GM21526 (cell line): ENCODE data around the gene DNAJC4.
A peak's percentile ranks its signal among the peaks of the same experiment; 100 is the strongest.

Experiments used
- ATAC-seq: cut with Tn5 transposase; IDR thresholded peaks from one replicate; pipeline ENCODE4 v1.9.1; 2021; ENCODE audit warnings: moderate library complexity; ENCODE audit not compliant: unreplicated experiment, low FRiP score

DNAJC4 gene

DNA sequence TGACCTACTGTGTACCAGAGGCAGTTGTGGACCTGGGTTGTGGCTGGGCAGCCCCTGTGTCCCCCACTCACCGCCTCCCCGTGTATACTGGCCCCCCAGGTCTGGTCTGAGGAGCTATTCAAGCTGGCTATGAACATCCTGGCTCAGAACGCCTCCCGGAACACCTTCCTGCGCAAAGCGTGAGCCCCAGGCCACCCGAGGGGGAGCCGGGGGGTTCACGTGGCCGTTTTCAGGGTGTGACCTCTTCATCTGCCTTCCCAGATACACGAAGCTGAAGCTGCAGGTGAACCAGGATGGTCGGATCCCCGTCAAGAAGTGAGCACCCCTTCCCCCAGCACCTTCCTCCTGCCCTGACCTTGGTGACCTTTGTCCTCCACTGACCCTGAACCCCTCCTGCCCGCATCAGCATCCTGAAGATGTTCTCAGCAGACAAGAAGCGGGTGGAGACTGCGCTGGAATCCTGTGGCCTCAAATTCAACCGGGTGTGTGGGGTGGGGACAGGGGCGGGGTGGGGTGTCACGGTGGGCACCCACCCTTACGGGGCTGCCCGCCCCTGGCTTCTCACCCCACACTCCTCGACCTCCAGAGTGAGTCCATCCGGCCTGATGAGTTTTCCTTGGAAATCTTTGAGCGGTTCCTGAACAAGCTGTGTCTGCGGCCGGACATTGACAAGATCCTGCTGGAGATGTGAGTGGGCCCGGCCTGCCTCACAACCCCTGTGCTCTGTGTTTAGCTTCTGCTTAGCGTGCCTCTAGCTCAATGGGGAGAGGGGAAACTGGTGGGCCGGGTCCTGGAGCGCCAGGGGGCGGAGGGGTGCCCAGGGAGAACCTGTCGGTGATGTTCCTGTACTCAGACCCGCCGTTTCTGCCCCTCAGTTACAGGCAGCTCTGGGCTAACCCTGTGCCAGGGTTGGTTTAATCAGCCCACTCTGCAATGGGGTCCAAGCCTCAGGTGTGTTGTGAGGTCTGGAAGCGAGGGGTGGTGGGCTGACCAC, 25.1 kb downstream of the DNAJC4 start:
- ATAC-seq: no peak

DNA sequence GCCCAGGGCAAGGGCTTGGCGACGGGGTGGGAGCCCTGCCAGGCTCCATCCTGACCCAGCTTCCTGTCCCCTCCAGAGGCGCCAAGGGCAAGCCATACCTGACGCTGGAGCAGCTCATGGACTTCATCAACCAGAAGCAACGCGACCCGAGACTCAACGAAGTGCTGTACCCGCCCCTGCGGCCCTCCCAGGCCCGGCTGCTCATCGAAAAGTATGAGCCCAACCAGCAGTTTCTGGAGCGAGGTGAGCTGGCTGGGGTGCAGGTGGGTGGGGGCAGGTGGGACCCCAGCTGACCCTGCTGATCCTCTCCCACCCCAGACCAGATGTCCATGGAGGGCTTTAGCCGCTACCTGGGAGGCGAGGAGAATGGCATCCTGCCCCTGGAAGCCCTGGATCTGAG, 26.0 kb downstream of the DNAJC4 start:
- ATAC-seq: no peak

DNA sequence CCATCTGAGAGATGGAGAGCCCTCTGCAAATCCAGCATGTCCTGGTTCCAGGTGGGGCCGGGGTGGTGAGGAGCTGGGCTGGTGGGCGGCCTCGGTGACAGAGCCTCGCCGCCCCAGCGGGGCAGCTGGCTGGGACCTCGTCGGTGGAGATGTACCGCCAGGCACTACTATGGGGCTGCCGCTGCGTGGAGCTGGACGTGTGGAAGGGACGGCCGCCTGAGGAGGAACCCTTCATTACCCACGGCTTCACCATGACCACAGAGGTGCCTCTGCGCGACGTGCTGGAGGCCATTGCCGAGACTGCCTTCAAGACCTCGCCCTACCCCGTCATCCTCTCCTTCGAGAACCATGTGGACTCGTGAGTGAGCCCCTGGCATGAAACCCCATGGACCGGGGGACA, 28.0 kb downstream of the DNAJC4 start:
- ATAC-seq: no peak

DNA sequence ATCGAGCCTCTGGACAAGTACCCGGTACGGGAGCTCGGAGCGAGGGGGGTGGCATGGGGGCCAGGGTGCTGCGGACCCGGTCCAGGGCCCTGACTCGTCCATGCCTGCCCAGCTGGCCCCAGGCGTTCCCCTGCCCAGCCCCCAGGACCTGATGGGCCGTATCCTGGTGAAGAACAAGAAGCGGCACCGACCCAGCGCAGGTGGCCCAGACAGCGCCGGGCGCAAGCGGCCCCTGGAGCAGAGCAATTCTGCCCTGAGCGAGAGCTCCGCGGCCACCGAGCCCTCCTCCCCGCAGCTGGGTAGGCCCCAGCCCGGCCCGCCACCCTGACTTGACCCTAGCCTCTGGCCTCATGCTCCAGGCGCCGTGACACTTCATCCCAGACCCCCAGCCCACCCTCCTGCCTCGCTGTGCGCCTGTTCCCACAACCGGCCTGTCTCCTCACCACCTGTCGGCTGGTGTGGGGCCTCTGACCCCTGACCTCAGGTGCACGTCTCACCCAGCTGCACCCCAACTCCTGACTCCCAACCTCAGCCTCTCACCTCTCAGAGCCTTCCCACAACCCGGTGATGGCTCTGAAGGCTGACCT, 28.7 kb downstream of the DNAJC4 start:
- ATAC-seq: no peak

DNA sequence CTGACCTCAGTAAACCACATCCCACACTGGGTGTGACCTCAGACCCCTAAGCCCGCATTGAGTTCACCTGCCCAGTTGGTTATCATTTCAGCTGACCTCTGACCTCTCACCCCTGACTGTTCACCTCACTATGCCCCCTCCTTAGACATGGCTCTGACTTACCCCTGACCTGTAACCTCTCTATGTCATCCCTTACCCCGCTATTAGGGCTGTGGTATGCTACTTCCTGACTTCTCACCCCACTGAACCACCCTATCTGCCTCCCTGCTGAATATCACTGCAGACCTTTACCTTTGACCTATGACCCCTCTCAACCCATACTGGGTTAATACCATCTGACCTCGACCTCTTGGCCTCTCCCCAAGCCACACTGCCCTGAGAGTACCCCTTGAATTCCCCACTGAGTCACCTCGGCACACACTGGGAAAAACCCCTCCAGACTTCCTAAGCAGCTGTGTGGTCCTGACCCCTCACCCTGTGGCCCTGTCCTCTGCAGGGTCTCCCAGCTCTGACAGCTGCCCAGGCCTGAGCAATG, 29.3 kb downstream of the DNAJC4 start:
- ATAC-seq: no peak

DNA sequence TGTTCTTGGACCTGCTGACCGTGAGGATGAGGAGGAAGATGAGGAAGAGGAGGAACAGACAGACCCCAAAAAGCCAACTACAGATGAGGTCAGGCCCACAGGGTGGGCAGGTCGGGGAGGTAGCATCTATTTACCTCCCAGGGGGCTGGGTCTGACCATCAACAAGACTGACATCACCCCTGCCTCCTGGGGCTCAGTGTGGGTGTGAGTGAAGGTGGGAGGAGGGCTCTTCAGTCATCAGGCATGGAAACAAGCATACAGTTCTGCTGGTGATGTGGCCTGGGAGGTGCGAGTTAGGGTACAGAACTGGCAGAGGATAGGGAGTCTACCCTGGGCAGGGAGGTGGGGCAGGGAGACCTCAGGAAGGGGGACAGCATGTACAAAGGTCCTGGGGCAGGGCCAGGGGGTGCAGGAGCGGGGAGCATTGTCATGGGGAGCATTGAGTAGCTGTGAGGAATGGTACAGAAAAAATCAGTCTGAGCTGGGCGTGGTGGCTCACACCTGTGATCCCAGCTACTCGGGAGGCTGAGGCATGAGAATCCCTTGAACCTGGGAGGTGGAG, 29.9 kb downstream of the DNAJC4 start:
- no peak for ATAC-seq

DNA sequence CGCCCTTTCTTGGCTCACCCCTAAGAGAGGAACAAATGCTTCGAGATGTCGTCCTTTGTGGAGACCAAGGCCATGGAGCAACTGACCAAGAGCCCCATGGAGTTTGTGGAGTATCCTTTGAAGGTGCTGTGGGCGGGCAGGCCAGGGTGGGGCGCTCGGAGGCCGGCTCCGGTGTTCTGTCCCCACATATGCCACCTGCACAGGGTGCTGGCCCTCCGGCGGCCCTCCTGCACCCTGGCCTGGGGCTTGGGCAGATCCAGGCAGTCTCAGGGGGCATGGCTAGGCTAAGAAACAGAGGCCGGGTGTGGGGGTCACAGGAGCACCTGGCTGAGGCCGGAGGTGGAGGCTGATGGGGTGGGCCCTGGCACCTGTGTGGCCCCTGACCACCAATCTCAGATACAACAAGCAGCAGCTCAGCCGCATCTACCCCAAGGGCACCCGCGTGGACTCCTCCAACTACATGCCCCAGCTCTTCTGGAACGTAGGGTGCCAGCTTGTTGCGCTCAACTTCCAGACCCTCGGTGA, 31.3 kb downstream of the DNAJC4 start:
- no peak for ATAC-seq

DNA sequence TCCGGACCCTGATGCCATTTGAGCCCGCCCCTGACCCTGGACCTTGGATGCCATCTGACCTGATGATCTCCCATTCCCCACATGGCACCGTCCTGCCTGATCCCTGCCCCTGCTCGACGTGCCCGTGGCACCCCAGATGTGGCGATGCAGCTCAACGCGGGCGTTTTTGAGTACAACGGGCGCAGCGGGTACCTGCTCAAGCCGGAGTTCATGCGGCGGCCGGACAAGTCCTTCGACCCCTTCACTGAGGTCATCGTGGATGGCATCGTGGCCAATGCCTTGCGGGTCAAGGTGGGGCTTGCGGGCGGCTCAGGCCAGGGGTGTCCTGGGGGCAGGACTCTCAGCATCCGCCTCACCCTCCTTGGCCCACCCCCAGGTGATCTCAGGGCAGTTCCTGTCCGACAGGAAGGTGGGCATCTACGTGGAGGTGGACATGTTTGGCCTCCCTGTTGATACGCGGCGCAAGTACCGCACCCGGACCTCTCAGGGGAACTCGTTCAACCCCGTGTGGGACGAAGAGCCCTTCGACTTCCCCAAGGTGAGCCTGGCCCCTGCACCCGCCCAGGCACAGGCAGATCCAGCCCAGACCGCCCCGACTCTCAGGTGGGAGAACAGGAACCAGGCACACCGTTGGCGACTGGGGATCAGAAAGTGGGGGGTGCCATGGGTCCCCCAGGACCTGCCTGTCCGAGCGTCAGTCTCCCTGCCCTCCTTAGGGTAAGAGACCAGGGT, 32.1 kb downstream of the DNAJC4 start:
- no peak for ATAC-seq

DNA sequence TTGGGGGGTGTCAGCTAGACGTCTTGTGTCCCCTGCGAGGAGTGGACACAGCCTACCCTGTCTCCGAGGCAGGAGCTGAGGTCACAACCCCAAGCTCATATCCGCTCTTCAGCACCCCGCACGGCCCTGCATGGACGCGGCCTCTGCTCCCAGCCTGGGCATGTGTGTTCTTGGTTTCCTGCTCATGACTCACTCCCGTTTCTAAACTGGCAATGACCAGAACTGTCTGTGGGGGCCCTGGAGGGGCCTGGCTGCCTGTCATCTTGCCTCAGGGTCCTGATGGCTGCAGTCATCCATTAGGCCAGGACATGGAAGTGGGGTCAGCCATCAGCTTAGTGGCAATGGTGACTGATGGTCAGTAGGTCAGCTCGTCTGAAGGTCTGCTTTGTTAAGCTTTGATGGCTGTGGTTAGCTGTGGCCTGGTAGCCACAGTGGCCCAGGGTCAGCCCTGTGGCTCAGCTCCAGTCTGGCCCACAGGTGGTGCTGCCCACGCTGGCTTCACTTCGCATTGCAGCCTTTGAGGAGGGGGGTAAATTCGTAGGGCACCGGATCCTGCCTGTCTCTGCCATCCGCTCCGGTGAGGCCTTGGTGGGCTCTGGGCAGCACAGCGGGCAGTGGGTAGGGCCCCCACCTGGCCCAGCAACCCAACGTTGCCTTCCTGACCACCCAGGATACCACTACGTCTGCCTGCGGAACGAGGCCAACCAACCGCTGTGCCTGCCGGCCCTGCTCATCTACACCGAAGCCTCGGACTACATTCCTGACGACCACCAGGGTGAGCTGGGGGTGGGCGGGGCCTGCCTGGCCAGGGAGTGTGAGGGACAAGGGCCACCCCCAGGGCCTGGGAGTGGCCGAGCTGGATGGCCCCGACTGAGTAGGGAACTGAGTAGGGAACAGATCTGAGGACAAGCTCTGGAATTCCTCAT, 32.9 kb downstream of the DNAJC4 start:
- no peak for ATAC-seq

DNA sequence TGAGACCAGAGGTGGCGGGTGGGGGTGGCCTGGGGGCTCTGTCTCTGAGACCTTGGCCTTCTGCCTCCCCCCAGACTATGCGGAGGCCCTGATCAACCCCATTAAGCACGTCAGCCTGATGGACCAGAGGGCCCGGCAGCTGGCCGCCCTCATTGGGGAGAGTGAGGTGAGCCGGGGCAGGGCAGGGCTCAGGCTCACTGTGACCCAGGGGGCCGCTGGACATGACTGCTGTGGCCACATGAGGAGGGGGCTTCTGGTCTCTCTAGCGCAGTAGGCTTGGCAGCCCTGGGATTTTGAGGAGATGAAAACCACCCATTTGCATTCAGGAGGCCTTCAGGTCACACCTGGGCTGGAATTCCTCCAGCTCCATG, 33.6 kb downstream of the DNAJC4 start:
- ATAC-seq: no peak

DNA sequence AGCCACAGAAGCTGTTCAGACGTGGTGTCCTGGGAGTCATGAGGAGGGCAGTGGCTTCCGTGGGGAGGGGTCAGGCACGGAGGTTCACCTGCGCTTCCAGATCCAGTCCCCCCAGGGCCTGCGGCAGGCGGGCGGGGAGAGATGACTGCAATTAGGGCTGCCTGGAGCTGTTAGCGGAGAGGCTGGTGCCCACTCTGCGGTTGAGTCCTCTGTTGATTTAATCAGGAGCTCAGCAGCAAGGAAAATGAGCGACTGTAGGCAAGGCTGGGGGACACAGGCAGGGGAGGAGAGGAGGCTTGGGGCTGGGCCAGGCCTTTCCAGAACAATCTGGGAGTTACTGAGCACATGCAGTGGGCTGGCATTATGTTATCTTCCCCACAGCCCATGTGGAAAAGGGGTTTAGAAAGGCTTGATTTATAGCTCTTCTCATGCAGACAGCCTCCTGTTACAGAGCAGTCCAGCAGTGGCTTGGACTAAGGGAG, 34.1 kb downstream of the DNAJC4 start:
- ATAC-seq: no peak

DNA sequence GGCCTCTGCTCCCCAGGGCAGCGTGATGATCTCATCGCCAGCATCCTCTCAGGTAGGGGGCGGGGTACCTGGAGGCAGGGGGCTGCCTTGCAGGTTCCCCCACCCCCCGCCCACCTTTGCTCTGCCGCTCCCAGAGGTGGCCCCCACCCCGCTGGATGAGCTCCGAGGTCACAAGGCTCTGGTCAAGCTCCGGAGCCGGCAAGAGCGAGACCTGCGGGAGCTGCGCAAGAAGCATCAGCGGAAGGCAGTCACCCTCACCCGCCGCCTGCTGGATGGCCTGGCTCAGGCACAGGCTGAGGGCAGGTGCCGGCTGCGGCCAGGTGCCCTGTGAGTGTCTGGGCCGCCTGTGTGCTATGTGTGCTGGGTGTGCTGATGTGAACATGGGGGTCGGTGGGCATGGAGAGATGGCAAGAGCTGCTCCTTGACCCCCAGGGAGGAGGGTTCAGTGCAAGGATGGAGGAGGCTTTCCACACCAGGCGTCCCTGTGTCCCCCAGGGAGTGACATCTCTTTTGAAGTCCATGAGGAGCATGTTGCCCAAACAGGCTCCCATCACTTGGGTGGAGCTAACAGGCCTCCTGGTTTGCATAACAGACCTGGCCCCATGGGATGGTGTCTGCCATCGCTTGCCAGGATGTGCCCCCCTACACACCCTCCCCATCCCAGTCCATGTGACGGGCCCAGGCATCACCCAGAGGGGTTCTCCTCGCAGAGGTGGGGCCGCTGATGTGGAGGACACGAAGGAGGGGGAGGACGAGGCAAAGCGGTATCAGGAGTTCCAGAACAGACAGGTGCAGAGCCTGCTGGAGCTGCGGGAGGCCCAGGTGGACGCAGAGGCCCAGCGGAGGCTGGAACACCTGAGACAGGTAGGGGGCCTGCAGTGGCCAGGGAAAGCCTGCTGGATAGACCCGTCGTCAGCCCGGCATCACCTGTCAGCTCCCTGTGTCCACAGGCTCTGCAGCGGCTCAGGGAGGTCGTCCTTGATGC, 35.1 kb downstream of the DNAJC4 start:
- no peak for ATAC-seq

DNA sequence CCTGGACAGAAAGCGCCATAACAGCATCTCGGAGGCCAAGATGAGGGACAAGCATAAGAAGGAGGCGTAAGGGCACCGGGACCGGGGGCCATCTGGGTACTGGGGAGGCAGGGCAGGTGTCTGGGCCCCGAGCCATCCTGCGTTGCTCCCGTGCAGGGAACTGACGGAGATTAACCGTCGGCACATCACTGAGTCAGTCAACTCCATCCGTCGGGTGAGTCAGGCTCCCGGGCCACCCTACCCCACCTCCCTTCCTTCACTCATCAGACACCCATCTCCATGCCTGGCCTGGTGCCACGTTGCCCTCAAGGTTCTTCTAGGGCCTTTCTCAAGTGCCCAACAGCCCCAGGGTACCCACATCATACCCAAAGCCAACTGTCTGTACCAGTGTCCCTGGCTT, 36.0 kb downstream of the DNAJC4 start:
- no peak for ATAC-seq

DNA sequence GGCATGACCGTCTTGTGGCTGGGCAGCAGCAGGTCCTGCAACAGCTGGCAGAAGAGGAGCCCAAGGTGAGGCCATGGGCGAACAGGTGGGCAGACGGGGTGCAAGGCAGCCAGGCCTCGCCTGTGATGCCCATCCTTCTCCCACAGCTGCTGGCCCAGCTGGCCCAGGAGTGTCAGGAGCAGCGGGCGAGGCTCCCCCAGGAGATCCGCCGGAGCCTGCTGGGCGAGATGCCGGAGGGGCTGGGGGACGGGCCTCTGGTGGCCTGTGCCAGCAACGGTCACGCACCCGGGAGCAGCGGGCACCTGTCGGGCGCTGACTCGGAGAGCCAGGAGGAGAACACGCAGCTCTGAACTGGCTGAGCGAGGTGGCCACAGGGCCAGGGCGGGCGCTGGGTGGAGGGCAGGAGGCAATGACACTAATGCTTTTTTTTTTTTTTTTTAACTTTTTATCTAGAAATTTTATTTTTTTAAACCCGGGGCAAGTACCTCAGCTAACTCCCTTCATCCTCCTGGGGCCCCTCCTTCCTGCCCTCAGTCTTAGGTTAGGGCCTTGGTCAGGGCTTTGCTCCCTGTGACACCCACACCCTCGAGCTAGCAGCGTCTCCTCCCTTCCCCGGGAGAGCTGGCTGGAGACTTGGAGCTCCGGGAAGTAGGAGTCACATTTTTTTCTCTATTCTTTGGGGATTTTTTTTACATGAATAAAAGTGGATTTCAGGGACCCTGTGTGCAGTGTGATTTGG, 37.0 kb downstream of the DNAJC4 start:
- no peak for ATAC-seq

DNA sequence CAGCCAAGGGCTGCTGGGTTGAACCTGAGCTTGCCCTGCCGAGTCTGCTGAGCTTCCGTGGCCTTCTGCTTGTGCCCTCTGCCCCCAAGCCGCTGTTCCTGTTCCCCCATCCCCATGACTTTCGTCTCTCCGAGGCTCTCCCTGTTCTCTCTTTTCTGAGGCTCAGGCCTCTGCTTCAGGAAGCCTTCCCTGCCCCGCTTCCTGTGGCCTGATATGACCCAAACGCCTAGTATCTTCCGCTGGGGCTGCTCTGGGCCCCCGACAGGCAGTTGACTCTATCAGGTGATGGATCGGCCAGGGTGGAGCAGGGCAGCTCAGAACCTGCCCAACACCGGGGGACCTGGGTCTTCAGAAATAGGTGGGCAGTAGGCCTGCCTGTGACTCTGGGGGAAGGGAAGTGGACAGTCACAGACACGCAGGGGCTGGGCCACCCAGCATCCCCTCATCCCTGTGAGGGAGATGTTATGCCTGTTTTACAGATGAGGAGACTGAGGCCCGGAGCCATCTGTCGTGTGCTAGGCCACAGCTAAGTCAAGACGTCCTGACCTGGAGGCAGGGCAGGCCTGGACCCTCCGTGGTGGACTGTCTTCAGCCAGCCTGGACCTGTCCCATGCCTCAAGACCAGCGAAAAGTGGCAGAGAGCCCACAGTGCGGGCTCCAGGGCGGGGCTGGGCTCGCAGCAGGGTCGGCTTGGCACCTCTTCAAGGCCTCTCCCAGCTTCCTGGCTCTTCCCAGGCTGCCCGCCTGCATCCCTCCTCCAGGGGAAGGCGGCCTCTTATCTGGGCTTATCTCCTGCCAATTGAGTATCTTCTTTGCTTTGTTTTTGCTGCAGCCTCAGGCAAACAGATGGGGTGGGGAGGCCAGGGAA, 37.9 kb downstream of the DNAJC4 start:
- ATAC-seq: no peak

DNA sequence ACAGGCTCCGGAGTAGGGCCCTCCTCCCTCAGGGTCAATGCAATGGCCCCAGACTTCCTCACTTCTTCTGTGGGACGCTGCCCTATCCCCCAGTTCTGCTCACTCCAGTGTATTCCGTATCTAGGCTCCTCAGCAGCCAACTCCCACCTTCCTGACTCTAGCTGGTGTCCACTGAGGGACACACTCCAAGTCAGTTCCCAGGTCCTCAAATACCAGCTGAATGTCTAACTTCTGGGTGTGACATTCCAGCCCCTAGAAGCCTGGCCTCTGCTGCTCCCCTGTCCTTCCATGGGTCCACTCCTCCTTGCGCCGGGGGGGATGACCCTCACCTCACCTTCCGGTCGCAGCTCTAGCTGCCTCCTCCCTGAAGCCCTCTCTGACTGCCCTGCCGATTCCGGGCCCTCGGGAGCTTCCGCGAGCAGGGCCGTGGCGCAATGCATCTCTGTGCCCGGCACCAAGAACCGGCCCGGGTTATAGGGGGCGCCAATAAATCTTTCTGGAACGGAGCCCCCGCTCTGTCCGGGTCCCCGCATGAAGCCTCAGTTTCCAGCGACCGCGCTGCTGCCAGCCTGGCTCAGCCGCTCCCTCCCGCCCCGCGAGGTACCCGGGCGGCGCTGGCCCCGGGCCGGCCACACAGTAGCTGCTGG, 38.7 kb downstream of the DNAJC4 start:
- ATAC-seq: peak; percentile 17
